ENCODE measurements around the gene ERC1.
"Not testable (repeated sequence)": the region's sequence is repeated elsewhere in the genome, so short reads cannot be mapped to it uniquely, and the experiment has no call there.

ERC1 gene

DNA sequence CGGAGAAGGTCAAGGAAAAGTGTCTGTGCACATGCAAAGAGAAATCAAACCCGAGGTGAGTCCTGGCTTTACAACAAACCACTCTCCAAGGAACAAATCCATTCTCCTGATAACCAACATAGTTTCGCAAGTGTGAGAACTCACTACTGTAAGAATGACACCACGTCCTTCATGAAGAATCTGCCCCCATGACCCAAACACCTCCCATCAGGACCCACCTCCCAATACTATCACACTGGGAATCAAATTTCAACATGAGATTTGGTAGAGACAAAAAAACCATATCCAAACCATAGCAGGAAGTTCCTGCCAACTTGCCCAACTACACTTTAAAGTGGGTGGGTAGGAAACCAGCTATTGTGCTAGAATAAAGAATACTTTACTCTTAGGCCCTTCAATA lies 2.4 kb upstream of the ERC1 start:
- DNase-seq = no peak

DNA sequence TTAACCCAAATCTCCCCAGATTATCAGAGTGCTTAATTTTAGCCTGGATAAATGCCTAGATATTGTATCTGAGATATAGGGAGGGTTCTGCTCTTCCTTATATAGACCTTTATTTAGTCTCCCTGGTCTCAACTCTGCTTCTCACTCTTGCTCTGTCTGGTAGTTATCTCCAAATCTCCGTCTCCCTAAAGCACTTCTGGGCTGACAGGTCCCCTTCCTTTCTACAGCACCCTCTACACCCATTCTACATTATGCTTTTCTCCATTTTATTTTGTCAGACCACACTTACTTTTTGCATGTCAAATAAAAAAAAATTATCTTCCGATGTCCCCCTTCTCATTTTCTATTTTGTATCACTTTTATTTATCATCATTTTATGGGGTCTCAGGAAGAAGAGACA lies 2.0 kb upstream of the ERC1 start:
- DNase-seq = no peak

DNA sequence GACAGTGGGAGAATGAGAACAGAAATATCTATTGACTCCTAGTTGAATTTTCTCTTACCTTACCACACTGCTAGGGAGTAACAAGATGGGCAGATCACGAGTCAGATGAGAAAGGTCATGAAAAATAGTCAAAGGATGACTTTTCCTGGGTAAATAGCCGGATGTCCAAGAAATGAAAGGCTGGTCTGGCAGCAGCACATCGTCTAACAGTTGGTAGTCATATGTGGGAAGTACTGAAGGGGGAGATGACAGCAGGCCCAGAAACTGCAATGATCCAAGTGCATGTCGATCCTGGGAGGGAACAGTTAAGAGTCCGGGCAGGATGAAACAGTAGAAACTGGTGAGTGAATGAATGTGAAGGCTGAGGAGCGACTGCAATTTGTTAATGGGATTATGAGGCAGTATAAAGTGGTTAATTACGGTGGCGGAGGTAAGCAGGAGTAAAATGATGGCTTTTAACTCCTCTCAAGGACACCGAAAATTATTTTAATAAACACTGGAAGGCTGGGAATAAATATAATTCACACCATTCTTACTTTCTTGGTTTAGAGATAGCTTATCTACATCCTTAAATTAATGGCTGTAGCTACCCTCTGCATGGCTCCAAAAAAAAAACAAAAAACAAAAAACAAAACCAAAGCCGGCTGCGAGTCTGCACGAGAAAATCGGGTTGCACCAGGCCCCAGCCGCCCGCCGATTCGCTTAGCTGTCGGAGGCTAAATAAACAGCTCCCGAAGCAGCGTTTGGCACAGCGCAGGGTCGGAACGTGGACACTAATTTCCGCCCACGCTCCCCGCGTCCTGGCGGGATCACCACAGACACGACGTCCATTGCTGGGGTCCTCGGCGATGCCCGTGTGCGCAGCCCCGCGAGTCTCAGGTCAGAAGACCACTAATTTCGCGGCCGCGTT lies 1.0 kb upstream of the ERC1 start:
- DNase-seq = peak in 3 of 5 experiments; percentile 23 to 78 (median 27)

GRCh38 chr12:991350-992333 lies 619 bp downstream of the ERC1 start:
- DNase-seq = peak in 2 of 5 experiments; percentile 35 to 60

GRCh38 chr12:992647-993046 lies 1.6 kb downstream of the ERC1 start:
- no peak for DNase-seq

DNA sequence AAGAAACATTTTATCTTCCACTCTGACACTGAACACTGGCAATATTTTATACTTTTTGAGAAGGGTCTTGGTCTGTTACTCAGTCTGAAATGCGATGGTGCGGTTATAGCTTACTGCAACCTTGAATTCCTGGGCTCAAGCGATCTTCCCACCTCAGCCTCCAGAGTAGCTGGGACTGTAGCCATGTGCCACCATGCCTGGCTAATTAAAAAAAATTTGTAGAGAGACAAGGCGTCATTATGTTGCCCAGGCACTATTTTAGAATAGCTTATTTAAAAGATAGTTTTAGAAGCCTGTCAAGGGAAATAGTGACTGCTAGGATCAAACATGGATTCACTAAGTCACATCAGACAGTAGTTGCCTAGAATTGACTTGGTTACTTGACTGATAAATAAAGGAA lies 5.9 kb downstream of the ERC1 start:
- no peak for DNase-seq

GRCh38 chr12:997505-997904 lies 6.5 kb downstream of the ERC1 start:
- no peak for DNase-seq

DNA sequence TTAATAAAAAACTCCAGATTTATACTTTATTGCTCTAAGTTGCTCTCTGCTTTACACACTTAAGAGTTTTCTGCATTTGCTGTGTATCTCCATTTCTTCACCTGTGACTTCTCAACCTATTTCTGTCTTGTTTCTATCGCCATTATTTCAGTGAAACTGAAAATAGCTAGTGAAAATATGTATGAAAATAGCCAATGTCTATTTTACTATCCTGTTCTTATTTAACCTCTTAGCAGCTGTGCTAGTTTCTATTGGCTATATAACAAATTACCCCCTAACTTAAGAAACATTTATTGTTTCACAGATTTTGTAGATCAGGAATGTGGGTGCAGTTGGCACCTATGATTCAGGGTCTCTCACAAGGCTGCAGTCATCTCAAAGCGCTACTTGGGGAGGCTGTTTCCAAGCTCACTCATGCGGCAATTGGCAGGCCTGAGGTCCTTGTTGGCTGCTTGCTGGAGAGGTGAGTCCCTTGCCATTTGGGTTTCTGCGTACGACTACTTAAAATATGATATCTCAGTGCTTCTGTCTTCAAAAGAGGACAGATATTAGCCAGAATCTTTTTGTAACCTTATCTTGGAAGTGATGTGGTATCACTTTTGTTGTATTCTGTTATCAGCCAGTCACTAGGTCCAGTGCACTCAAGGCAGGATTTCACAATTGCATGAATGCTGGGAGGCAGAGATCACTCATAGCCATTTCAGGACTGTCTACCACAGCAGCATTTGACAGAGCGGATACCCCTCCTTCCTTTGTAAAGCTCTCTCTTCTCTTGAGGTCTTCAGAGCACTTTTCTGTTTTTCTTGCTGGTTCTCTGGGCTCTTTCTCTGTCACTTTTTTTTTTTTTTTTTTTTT lies 7.2 kb downstream of the ERC1 start:
- DNase-seq = no peak

DNA sequence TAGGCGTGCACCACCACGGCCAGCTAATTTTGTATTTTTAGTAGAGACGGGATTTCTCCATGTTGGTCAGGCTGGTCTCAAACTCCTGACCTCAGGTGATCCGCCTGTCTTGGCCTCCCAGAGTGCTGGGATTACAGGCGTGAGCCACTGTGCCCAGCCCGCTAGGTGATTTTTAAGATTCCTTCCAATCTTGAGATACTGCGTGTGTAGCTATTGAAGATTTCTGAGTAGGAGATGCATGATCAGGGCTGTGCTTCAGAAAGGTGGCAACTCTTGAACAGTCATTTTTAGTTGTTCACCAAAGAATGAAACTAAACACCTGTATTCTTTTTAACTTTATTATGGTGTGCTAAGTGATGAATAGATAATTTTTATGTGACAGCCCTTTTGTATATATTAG lies 8.7 kb downstream of the ERC1 start:
- not testable (repeated sequence) for DNase-seq

GRCh38 chr12:1001507-1001906 lies 10.5 kb downstream of the ERC1 start:
- no peak for DNase-seq

DNA sequence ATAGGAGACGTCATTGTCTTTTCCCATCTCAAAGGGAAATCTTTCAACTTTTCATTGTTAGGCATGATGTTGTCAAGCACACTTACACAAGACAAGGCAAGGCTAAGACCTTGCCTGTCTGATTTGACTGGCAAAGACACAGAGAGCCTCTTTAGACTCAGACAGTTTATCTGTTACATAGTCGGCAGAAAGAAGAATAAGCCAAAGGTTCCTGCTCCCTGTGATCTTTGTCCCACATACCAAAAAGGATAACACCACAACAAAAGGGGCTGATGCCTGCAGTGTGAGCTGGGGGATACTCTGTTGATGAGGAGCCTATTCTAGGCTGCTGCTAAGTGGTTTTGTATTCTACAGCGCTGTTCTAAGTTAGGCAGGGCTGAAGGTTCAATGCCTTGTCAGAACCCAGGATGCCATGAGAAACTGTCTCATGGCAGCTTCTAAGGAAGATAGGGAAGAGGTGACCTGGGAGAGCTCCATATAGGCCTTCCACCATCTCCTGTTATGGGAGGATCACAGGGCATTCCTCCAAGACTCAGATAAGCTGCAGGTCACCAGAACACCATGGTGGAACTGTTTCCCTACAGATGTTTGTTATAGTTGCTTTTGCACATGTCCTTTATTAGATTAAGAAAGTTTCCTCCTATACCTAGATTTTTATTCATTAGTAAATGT lies 12.7 kb downstream of the ERC1 start:
- no peak for DNase-seq

DNA sequence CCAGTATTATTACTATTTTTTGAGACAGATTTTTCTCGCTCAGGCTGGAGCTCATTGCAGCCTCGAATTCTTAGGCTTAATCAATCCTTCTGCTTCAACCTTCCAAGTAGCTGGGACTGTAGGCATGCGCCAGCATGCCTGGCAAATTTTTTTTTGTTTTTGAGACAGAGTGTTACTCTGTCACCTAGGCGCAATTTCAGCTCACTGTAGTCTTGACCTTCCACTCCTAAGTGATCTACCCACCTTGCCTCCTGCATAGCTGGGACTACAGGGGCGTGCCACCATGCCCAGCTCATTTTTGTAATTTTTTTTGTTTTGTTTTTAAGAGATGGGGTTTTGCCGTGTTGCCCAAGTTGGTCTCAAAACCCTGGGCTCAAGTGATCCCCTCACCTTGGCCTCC lies 15.2 kb downstream of the ERC1 start:
- no peak for DNase-seq

DNA sequence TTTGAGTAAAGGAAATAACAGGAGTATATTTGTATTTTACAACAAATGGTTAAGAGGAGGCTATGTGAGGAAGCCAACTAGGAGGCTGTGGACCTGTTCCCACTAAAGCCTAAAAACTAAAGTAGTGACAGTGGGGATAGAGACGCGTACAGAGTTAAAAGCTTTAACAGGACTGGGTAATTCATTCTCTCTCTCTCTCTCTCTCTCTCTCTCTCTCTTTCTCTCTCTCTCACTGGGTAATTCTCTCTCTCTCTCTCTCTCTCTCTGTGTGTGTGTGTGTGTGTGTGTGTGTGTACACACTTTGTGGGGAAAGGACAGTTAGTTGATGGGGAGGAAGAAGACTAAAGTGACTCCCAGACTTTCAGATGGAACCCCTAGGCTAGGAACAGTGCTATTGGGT lies 16.3 kb downstream of the ERC1 start:
- no peak for DNase-seq

- no peak for DNase-seq
Observed at GRCh38 chr12:1007994-1008393, 17.0 kb downstream of the ERC1 start.

- DNase-seq = no peak
Observed at GRCh38 chr12:1011091-1011490, 20.1 kb downstream of the ERC1 start.

GRCh38 chr12:1013618-1014489 lies 22.8 kb downstream of the ERC1 start:
- no peak for DNase-seq

GRCh38 chr12:1019283-1019682 lies 28.3 kb downstream of the ERC1 start:
- no peak for DNase-seq

DNA sequence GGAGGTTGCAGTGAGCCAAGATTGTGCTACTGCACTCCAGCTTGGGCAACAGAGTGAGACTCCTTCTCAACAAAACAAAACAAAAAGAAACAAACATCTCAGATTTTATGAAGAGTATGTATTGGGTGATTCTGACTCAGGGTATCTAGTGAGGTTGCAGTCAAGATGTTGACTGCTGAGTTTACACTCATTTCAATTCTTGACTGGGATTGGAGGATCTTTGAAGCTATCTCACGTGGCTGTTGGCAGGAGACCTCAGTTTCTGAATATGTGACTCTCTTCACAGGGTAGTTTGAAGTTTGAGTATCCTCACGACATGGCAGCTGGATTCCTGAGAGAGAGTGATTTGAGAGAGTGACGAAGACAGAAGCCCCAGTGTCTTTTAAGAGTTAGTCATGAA lies 29.4 kb downstream of the ERC1 start:
- DNase-seq = peak in 1 of 5 experiments; percentile 4

DNA sequence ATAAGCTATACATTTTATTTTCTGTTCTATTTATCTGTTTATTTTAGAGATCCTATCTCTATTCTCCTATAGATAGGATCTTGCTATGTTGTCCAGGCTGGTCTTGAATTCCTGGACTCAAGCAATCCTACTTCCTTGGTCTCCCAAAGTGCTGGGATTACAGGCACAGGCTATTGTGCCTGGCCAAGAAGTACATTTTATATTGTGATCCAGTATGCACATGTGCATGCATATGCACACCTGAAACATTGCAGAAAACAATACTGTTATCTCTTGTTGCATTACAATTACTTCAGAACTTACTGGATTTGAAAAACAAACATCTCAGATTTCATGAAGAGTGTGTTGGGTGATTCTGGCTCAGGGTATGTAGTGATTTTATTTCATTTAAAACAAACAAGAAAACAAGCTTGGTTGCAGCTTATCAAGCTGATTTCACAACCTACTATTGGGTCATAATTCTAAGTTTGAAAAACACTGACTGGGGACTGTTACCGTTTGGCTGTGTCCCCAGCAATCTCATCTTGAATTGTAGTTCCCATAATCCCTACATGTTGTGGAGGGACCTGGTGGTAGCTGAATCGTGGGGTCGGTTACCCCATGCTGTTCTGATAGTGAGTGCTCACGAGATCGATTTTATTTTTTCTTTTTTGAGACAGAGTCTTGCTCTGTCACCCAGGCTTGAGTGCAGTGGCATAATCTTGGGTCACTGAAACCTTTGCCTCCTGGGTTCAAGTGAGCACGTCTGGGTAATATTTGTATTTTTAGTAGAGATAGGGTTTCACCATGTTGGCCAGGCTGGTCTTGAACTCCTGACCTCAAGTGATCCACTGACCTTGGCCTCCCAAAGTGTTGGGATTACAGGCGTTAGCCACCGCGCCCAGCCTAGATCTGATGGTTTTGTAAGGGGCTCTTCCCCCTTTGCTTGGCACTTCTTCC lies 31.3 kb downstream of the ERC1 start:
- no peak for DNase-seq

DNA sequence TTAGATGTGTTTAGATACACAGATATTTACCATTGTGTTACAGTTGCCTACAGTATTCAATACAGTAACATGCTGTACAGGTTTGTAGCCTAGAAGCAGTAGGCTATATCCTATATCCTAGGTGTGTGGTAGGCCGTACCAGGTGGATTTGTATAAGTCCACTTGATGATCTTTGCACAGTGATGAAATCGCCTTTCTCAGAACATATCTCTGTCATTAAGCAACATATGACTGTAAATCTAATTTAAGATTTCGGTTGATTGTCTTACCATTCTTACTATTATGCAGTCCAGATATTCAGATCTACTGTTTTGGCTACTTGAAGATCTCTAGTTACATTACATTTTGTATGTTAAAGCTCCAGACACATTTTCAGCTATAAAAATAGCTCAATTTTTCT lies 39.8 kb downstream of the ERC1 start:
- no peak for DNase-seq
